Left renal pelvis (tissue), 4 donors: ENCODE measurements around the gene NSUN7. TPM values are rescaled to one million over a fixed set of nuclear protein-coding genes. Genes with fewer than 3 reads are reported as not detected.
A peak's percentile ranks its signal among the peaks of the same experiment; 100 is the strongest.

Experiments
- DNase-seq, 4 donors: peaks; one replicate each; pipeline ENCODE4 v3.0.0-alpha.2; 2013; ENCODE audit warnings: low read depth in 4 of 4, low spot score in 3 of 4
- polyA plus RNA-seq, 4 donors: library from polyadenylated mRNA; unstranded; fragments of 120-200 nt; gene quantifications; one replicate each; pipeline ENCODE4 v1.2.1, GENCODE V29; 2013; ENCODE audit not compliant: insufficient read length in 4 of 4

The NSUN7 gene
- polyA plus RNA-seq, 4 donors, result 4.0 to 15.9 (median 13.0) TPM

GRCh38 chr4:40733752-40734151 lies 16.0 kb upstream of the NSUN7 start:
- no peak for DNase-seq

GRCh38 chr4:40734497-40734896 lies 15.3 kb upstream of the NSUN7 start:
- no peak for DNase-seq

- DNase-seq, result no peak
These were observed 12.8 kb upstream of the NSUN7 start for GRCh38 chr4:40736910-40737309.

GRCh38 chr4:40737879-40738278 lies 11.9 kb upstream of the NSUN7 start:
- no peak for DNase-seq

GRCh38 chr4:40739347-40739746 lies 10.4 kb upstream of the NSUN7 start:
- DNase-seq, result no peak

- DNase-seq, result no peak
These were observed 5.5 kb upstream of the NSUN7 start for GRCh38 chr4:40744218-40744617.

- DNase-seq, result no peak
These were observed 4.3 kb upstream of the NSUN7 start for GRCh38 chr4:40745285-40745984.

- DNase-seq, result no peak
These were observed 2.4 kb upstream of the NSUN7 start for GRCh38 chr4:40747207-40747835.

- peak in 3 of 4 donors; percentile 16 to 24 (median 21) for DNase-seq
These were observed 905 bp downstream of the NSUN7 start for GRCh38 chr4:40750461-40751258.

GRCh38 chr4:40755616-40756015 lies 5.9 kb downstream of the NSUN7 start:
- no peak for DNase-seq

GRCh38 chr4:40763228-40763716 lies 13.5 kb downstream of the NSUN7 start:
- no peak for DNase-seq

- DNase-seq, result peak in 1 of 4 donors; percentile 16
These were observed 19.5 kb downstream of the NSUN7 start for GRCh38 chr4:40769266-40769665.

- DNase-seq, result no peak
These were observed 28.3 kb downstream of the NSUN7 start for GRCh38 chr4:40778090-40778489.

GRCh38 chr4:40782876-40783275 lies 33.1 kb downstream of the NSUN7 start:
- DNase-seq, result no peak

- no peak for DNase-seq
These were observed 36.0 kb downstream of the NSUN7 start for GRCh38 chr4:40785727-40786126.

- DNase-seq, result no peak
These were observed 38.6 kb downstream of the NSUN7 start for GRCh38 chr4:40788331-40788730.

GRCh38 chr4:40789031-40789430 lies 39.3 kb downstream of the NSUN7 start:
- DNase-seq, result no peak

GRCh38 chr4:40789771-40790170 lies 40.0 kb downstream of the NSUN7 start:
- DNase-seq, result no peak

GRCh38 chr4:40800064-40800463 lies 50.3 kb downstream of the NSUN7 start:
- DNase-seq, result no peak

- no peak for DNase-seq
These were observed 54.8 kb downstream of the NSUN7 start for GRCh38 chr4:40804598-40804997.

GRCh38 chr4:40808926-40809457 lies 59.2 kb downstream of the NSUN7 start:
- no peak for DNase-seq
